H1 (cell line): ENCODE measurements around the gene NEO1. TPM values are rescaled to one million over a fixed set of nuclear protein-coding genes. Genes with fewer than 3 reads are reported as not detected.

Experiments
- PHF8 ChIP-seq: fragments of 200-600 bp; sonication (generic); conservative IDR thresholded peaks from 2 replicates; pipeline ENCODE4 v1.7.1; 2012; ENCODE audit warnings: low read depth, mild to moderate bottlenecking, inconsistent platforms, low read length, moderate library complexity
- SP4 ChIP-seq: IDR thresholded peaks from 2 replicates; pipeline ENCODE4 v1.6.1; 2012; ENCODE audit warnings: low read length, inconsistent platforms
- polyA plus RNA-seq, 7 experiments: library from polyadenylated mRNA; depleted of rRNA in 3 of 7; stranded (reverse) in 5 of 7; unstranded in 2 of 7; fragments of >200 nt in 5 of 7; fragments of 200-250 nt in 2 of 7; gene quantifications; 1 replicate in 5 of 7; 2 replicates in 1 of 7; 4 replicates in 1 of 7; pipeline versions ENCODE4 v1.2.1 to v1.2.3, GENCODE V29; 2011 to 2013; ENCODE audit warnings: missing spikeins in 2 of 7, mixed read lengths in 2 of 7
- total RNA-seq: library from RNA; stranded (reverse); fragmentation: NEBNext Ultra II Directional; extraction: Animal tissue kit (Norgen Biotek cat#: 25700); gene quantifications from 2 replicates; pipeline ENCODE4 v1.2.1, GENCODE V29; 2021

NEO1 gene
- total and polyA plus RNA-seq, 2 of the 8 experiments (the other 6 are each of a cell fraction or from before 2014, with no cell fraction given): 36.0 to 51.0 TPM

DNA sequence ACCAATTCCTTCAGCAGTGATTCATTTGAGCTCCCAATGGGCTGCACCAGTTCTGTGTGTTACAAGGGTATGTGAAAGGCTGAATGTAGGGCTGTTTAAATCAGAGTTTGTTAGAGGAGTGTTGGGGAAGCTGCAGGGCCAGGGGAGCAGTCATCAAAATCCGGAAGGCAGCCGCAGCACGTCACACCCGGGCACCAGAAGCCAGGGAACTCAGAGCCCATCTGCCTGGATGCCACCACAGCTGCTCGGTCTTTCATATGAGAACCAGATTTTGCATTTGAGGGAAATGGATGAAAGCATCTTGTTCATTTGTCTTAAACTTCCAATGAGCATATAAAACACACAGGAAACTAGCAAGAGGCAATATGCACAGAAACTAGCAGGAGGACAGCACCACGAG is 24.2 kb upstream of the NEO1 start (continued):
- TF ChIP-seq SP4 (no peak), PHF8 (no peak)
